ENCODE data around the gene CPE. TPM values are rescaled to one million over a fixed set of nuclear protein-coding genes. Genes with fewer than 3 reads are reported as not detected.
A peak's percentile ranks its signal among the peaks of the same experiment; 100 is the strongest.
"Not testable (repeated sequence)": the region's sequence is repeated elsewhere in the genome, so short reads cannot be mapped to it uniquely, and the experiment has no call there.

CPE gene
- total RNA-seq, 1 donor from 2014 or later: 63.6 TPM

GRCh38 chr4:165489786-165490185 is 111.0 kb downstream of the CPE start:
- intact Hi-C loops (cut with DNase I): no loop called here
- no peak for ATAC-seq
- no peak for TF ChIP-seq CTCF (IDR thresholded peaks at IDR 0.05)

GRCh38 chr4:165492583-165492982 is 113.8 kb downstream of the CPE start:
- DNase-seq; H3K9me3 ChIP-seq; ATAC-seq; H3K27me3 ChIP-seq; H3K4me3 ChIP-seq; H3K4me1 ChIP-seq; H3K27ac ChIP-seq; intact Hi-C loops (cut with DNase I); H3K36me3 ChIP-seq: not testable (repeated sequence)

More at GRCh38 chr4:165489786-165490185, 111.0 kb downstream of the CPE start:
- Histone ChIP-seq H3K4me1 (no peaks in the 10 kb centered on the region), H3K27me3 (no peaks in the 10 kb centered on the region), H3K9me3 (no peaks in the 10 kb centered on the region), H3K4me3 (no peak overlapping the region), H3K36me3 (no peaks in the 10 kb centered on the region), H3K27ac (no peak overlapping the region)
- no peak for DNase-seq

- Histone ChIP-seq H3K27ac (no peak overlapping the region), H3K36me3 (no peaks in the 10 kb centered on the region), H3K9me3 (no peaks in the 10 kb centered on the region), H3K4me3 (peak overlapping the region; percentile 5), H3K4me1 (no peaks in the 10 kb centered on the region), H3K27me3 (no peaks in the 10 kb centered on the region)
- TF ChIP-seq CTCF (IDR thresholded peaks at IDR 0.05): peak; percentile 75
- intact Hi-C loops (cut with DNase I): no loop called here
- ATAC-seq (peak; percentile 95), DNase-seq (peak; percentile 81)
These were observed 114.6 kb downstream of the CPE start for GRCh38 chr4:165493359-165493758.

GRCh38 chr4:165502916-165503907 is 124.4 kb downstream of the CPE start:
- H3K4me3 ChIP-seq: no peak overlapping the region
- no peaks in the 10 kb centered on the region for H3K9me3 ChIP-seq
- H3K27ac ChIP-seq: no peak overlapping the region
- no peaks in the 10 kb centered on the region for H3K27me3 ChIP-seq
- intact Hi-C loops (cut with DNase I): no loop called here
- H3K4me1 ChIP-seq: no peaks in the 10 kb centered on the region
- no peak for TF ChIP-seq CTCF (IDR thresholded peaks at IDR 0.05)
- no peaks in the 10 kb centered on the region for H3K36me3 ChIP-seq
- DNase-seq (no peak), ATAC-seq (no peak)

GRCh38 chr4:165504184-165504583 is 125.4 kb downstream of the CPE start:
- ATAC-seq: no peak
- H3K4me3 ChIP-seq: no peak overlapping the region
- H3K27ac ChIP-seq: no peak overlapping the region
- intact Hi-C loops (cut with DNase I): no loop called here
- no peaks in the 10 kb centered on the region for H3K27me3 ChIP-seq
- no peak for DNase-seq
- H3K36me3 ChIP-seq: no peaks in the 10 kb centered on the region
- H3K9me3 ChIP-seq: no peaks in the 10 kb centered on the region
- no peak for TF ChIP-seq CTCF (IDR thresholded peaks at IDR 0.05)
- H3K4me1 ChIP-seq: no peaks in the 10 kb centered on the region
